HepG2 (cell line): ENCODE results near the gene OR8G5. TPM values are rescaled to one million over a fixed set of nuclear protein-coding genes. Genes with fewer than 3 reads are reported as not detected.

Source experiments
- ATAC-seq: fragments of 200-7000 bp; cut with Tn5 transposase; 3 replicates; pipeline ENCODE4 v1.9.1; 2020; ENCODE audit warnings: mild to moderate bottlenecking, moderate library complexity
- BruUV-seq: library from RNA; stranded (reverse); fragments of 400-500 nt; replicated peaks from 2 replicates; lab custom pipeline; 2021; lab: Mats Ljungman, UMichigan
- CTCF ChIA-PET: fragments of 300-600 bp; formaldehyde crosslinking; extraction: SDS; loops from one replicate; lab custom pipeline; 2021; ENCODE audit warnings: low total read pairs, inconsistent platforms, low intra/inter-chr PET ratio; lab: Yijun Ruan, JAX
- POLR2A ChIA-PET: fragments of 350-600 bp; sonication (Branson Sonifier 250); formaldehyde crosslinking; loops from one replicate; lab custom pipeline; 2020; ENCODE audit warnings: antibody characterized with exemption, inconsistent platforms; lab: Yijun Ruan, JAX
- DNase-seq: peaks from one replicate; pipeline ENCODE4 v3.0.0-alpha.2; 2015; ENCODE audit warnings: low spot score
- FAIRE-seq: peaks from 3 replicates; lab custom pipeline; 2011; peaks lifted over from hg19 to GRCh38; lab: Jason Lieb, UNC
- H2AFZ ChIP-seq: one replicate; pipeline ENCODE4 v1.6.1; 2011; ENCODE audit warnings: low read length, inconsistent platforms
- H3K27ac ChIP-seq: fragments of 300-600 bp; 3 replicates; pipeline ENCODE4 v1.8.0; 2011; ENCODE audit warnings: mixed run types, mild to moderate bottlenecking, mixed read lengths, low read length, inconsistent platforms; ENCODE audit not compliant: insufficient read depth; ENCODE audit errors: extremely low read length
- H3K27me3 ChIP-seq, 2 experiments: fragments of 200-600 bp in 1 of 2; 2 replicates in 1 of 2; 3 replicates in 1 of 2; pipeline versions ENCODE4 v1.6.0 to v1.8.0; 2011; ENCODE audit warnings: low read length in 2 of 2, mild to moderate bottlenecking in 2 of 2, moderate library complexity in 2 of 2, inconsistent platforms in 1 of 2; ENCODE audit not compliant: insufficient read depth in 2 of 2, control insufficient read depth in 1 of 2
- H3K36me3 ChIP-seq, 2 experiments: fragments of 200-600 bp in 1 of 2; replicated peaks in 1 of 2; 2 replicates in 1 of 2; 3 replicates in 1 of 2; pipeline versions ENCODE4 v1.5.1 to v1.8.0; 2011; ENCODE audit warnings: low read length in 2 of 2, inconsistent platforms in 1 of 2; ENCODE audit not compliant: insufficient read depth in 2 of 2, control insufficient read depth in 1 of 2
- H3K4me1 ChIP-seq: 2 replicates; pipeline ENCODE4 v1.5.1; 2012; ENCODE audit warnings: low read length, inconsistent platforms; ENCODE audit not compliant: insufficient read depth
- H3K4me2 ChIP-seq: 2 replicates; pipeline ENCODE4 v1.6.0; 2011; ENCODE audit warnings: low read depth, low read length, inconsistent platforms
- H3K4me3 ChIP-seq, 3 experiments: fragments of 200-600 bp in 1 of 3; sonication (generic), shearing (Covaris generic) in 1 of 3; replicated peaks in 1 of 3; 2 replicates each; pipeline ENCODE4 v1.5.1; 2011 to 2016; ENCODE audit warnings: low read length in 3 of 3, inconsistent platforms in 2 of 3, low read depth in 2 of 3, mild to moderate bottlenecking in 2 of 3, control low read depth in 1 of 3, mixed read lengths in 1 of 3; ENCODE audit not compliant: insufficient read depth in 1 of 3
- H3K79me2 ChIP-seq: one replicate; pipeline ENCODE4 v1.6.1; 2011; ENCODE audit warnings: low read length, inconsistent platforms; ENCODE audit not compliant: insufficient read depth
- H3K9ac ChIP-seq: 2 replicates; pipeline ENCODE4 v1.6.0; 2011; ENCODE audit warnings: mild to moderate bottlenecking, low read depth, low read length, inconsistent platforms; ENCODE audit not compliant: insufficient read depth
- H3K9me3 ChIP-seq: 2 replicates; pipeline ENCODE4 v1.5.1; 2012; ENCODE audit warnings: mild to moderate bottlenecking, low read length
- H4K20me1 ChIP-seq: 2 replicates; pipeline ENCODE4 v1.6.0; 2011; ENCODE audit warnings: inconsistent platforms, mild to moderate bottlenecking, low read length, moderate library complexity; ENCODE audit not compliant: insufficient read depth
- CEBPG ChIP-seq: IDR thresholded peaks from 2 replicates; pipeline ENCODE4 v1.6.1; 2016
- GZF1 ChIP-seq: sonication (generic); formaldehyde crosslinking; IDR thresholded peaks from 2 replicates; pipeline ENCODE4 v1.5.1; 2020; ENCODE audit warnings: mild to moderate bottlenecking, missing genetic modification reagents
- KDM5A ChIP-seq: fragments of 200-600 bp; sonication (generic); IDR thresholded peaks from 2 replicates; pipeline ENCODE4 v1.7.0; 2018; ENCODE audit warnings: antibody characterized with exemption, mild to moderate bottlenecking, low read length, borderline replicate concordance
- MAFG ChIP-seq: sonication (generic); formaldehyde crosslinking; IDR thresholded peaks from 2 replicates; pipeline ENCODE4 v1.5.1; 2020; ENCODE audit warnings: mild to moderate bottlenecking, missing genetic modification reagents
- MIER2 ChIP-seq: IDR thresholded peaks from 2 replicates; pipeline ENCODE4 v1.6.1; 2016; ENCODE audit warnings: missing biosample characterization, missing genetic modification reagents
- MLLT10 ChIP-seq: sonication (generic); formaldehyde crosslinking; IDR thresholded peaks from 2 replicates; pipeline ENCODE4 v1.4.0; 2020; ENCODE audit warnings: missing genetic modification reagents
- MXD4 ChIP-seq: IDR thresholded peaks from 2 replicates; pipeline ENCODE4 v1.6.1; 2016; ENCODE audit warnings: mild to moderate bottlenecking, missing biosample characterization, missing genetic modification reagents
- PLRG1 ChIP-seq: fragments of 450-650 bp; conservative IDR thresholded peaks from 2 replicates; pipeline ENCODE4 v1.6.1; 2016
- RFX1 ChIP-seq: fragments of 450-650 bp; IDR thresholded peaks from 2 replicates; pipeline ENCODE4 v1.6.1; 2017
- SMAD9 ChIP-seq: sonication (generic); formaldehyde crosslinking; IDR thresholded peaks from 2 replicates; pipeline ENCODE4 v1.5.1; 2020; ENCODE audit warnings: mild to moderate bottlenecking, missing genetic modification reagents
- TCF7 ChIP-seq: sonication (generic); IDR thresholded peaks from 2 replicates; pipeline ENCODE4 v1.6.1; 2016; ENCODE audit warnings: antibody characterized with exemption, low read depth
- TEAD3 ChIP-seq: optimal IDR thresholded peaks from 2 replicates; pipeline ENCODE3; 2016; ENCODE audit warnings: borderline replicate concordance
- U2AF2 ChIP-seq: fragments of 200-400 bp; formaldehyde crosslinking; IDR thresholded peaks from 2 replicates; pipeline ENCODE4 v1.6.1; 2017; ENCODE audit warnings: low read depth, mild to moderate bottlenecking, low read length
- XBP1 ChIP-seq: sonication (generic); formaldehyde crosslinking; IDR thresholded peaks from 2 replicates; pipeline ENCODE4 v1.5.0; 2020; ENCODE audit warnings: missing genetic modification reagents
- ZNF20 ChIP-seq: sonication (generic); formaldehyde crosslinking; IDR thresholded peaks from 2 replicates; pipeline ENCODE4 v1.4.0; 2020; ENCODE audit warnings: mild to moderate bottlenecking, moderate library complexity, missing genetic modification reagents
- ZNF282 ChIP-seq: fragments of 450-650 bp; IDR thresholded peaks from 2 replicates; pipeline ENCODE4 v1.6.1; 2018; ENCODE audit not compliant: partially characterized antibody
- ZNF3 ChIP-seq: IDR thresholded peaks from 2 replicates; pipeline ENCODE4 v1.7.0; 2017; ENCODE audit warnings: inconsistent platforms
- ZNF510 ChIP-seq: sonication (generic); formaldehyde crosslinking; IDR thresholded peaks from 2 replicates; pipeline ENCODE4 v1.4.0; 2020; ENCODE audit warnings: low read depth, mild to moderate bottlenecking, missing genetic modification reagents
- ZNF570 ChIP-seq: sonication (generic); formaldehyde crosslinking; IDR thresholded peaks from 2 replicates; pipeline ENCODE4 v1.4.0; 2020; ENCODE audit warnings: mild to moderate bottlenecking, missing genetic modification reagents, borderline replicate concordance
- ZNF772 ChIP-seq: sonication (generic); formaldehyde crosslinking; IDR thresholded peaks from 2 replicates; pipeline ENCODE4 v1.5.0; 2020; ENCODE audit warnings: mild to moderate bottlenecking, missing genetic modification reagents
- in situ Hi-C: cut with HindIII; loops from 2 replicates; pipeline ENCODE4 v1.10.0; 2017; ENCODE audit warnings: low pct_unique_long_range_greater_than_20kb; ENCODE audit not compliant: extremely low pct_ligation_motif_present
- intact Hi-C: fragments of 100-400 bp; cut with micrococcal nuclease; formaldehyde crosslinking; loops from one replicate; pipeline ENCODE4 v1.10.0; 2022; ENCODE audit not compliant: unreplicated experiment
- polyA plus RNA-seq, 8 experiments: library from polyadenylated mRNA; depleted of rRNA in 3 of 8; stranded (reverse) in 7 of 8; unstranded in 1 of 8; fragments of >200 nt; fragmentation: Illumina TruSeq in 4 of 8; extraction: Trizol in 4 of 8; gene quantifications; 2 replicates each; pipeline versions ENCODE4 v1.2.1 to v1.2.3, GENCODE V29; 2011 to 2016; ENCODE audit warnings: low read depth in 4 of 8, missing spikeins in 1 of 8, mixed read lengths in 1 of 8; ENCODE audit not compliant: insufficient read depth in 1 of 8
- total RNA-seq, 5 experiments: library from RNA; depleted of rRNA; stranded (reverse); fragments of >200 nt; fragmentation: Illumina TruSeq; extraction: Trizol; gene quantifications; 2 replicates each; pipeline ENCODE4 v1.2.3, GENCODE V29; 2016; ENCODE audit warnings: low read depth in 1 of 5
- TF ChIP-seq, protein P1 (sequence below): sonication (generic); formaldehyde crosslinking; IDR thresholded peaks from 2 replicates; pipeline ENCODE4 v1.8.1; 2023; ENCODE audit warnings: mild to moderate bottlenecking, missing genetic modification reagents, borderline replicate concordance
- TF ChIP-seq, protein P2 (sequence below): fragments of 450-650 bp; IDR thresholded peaks from 2 replicates; pipeline ENCODE4 v1.6.1; 2016
- TF ChIP-seq, protein P3 (sequence below): sonication (generic); formaldehyde crosslinking; IDR thresholded peaks from 2 replicates; pipeline ENCODE4 v1.4.0; 2020; ENCODE audit warnings: low read depth, missing genetic modification reagents

OR8G5 gene
- total and polyA plus RNA-seq, 2 of the 13 experiments (the other 11 are each of a cell fraction or from before 2014, with no cell fraction given) = not detected

DNA sequence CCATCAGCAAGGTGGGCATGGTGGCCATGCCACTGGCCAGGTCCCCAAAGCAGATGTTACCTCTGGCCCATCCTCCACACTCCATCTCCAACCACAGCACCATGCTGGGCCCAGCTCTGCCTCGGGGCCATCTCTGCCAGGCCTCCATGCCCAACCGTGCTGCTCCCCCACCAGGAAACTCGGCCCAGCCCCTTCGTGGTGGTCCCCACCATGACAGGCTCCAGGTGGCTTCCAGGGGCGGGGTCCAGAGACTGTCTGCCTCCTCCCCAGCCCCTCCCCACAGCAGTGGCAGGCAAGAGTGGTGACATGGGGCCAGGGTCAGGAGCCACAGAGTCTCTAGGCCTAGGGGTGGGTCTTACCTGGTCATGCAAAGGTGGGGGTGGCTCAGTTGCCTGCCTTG, 45.8 kb upstream of the OR8G5 start (continued):
- no peak for TF ChIP-seq ZNF3 (CRISPR knock-in tag)
- TF ChIP-seq MLLT10 (CRISPR knock-in tag) = no peak
- TF ChIP-seq, protein P1, sequence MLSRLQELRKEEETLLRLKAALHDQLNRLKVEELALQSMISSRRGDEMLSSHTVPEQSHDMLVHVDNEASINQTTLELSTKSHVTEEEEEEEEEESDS (CRISPR knock-in tag) = no peak
- no peak for TF ChIP-seq PLRG1
- no peak for TF ChIP-seq MIER2 (CRISPR knock-in tag)
- no peak for TF ChIP-seq TEAD3 (CRISPR knock-in tag)
- TF ChIP-seq SMAD9 (CRISPR knock-in tag) = no peak
- TF ChIP-seq ZNF570 (CRISPR knock-in tag) = no peak
- TF ChIP-seq MAFG (CRISPR knock-in tag) = no peak
- TF ChIP-seq TCF7 = no peak

DNA sequence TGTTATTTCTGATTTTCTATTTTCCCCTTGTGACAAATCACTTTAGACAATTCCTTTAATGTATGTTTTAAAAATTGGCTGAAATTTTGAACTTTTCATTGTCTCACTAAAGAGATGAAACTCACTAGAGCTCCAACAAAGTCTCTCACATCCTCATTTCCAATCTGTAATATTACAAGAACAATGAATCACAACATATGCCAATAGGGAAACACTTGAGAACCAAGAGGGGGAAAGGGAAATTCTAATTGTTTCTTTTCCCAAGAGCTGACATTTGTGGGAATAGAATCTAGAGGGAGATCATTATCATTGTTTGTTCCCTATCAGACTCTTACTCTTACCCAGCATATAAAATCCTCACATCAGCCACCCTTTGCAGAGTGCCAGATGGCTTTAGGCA, 44.9 kb upstream of the OR8G5 start:
- intact Hi-C loops = no loop called here
- ChIA-PET CTCF (no interaction called here), POLR2A (no interaction called here)
- Histone ChIP-seq H3K79me2 (no peaks in the 10 kb centered on the region), H3K9ac (no peak overlapping the region), H3K27ac (no peak overlapping the region), H3K9me3 (no peaks in the 10 kb centered on the region), H3K27me3 (no peaks in the 10 kb centered on the region; a peak in 1 of 5 replicates), H3K4me2 (no peak overlapping the region), H3K4me3 (no peak overlapping the region), H3K36me3 (no peaks in the 10 kb centered on the region), H3K4me1 (no peaks in the 10 kb centered on the region), H2AFZ (no peak overlapping the region), H4K20me1 (no peaks in the 10 kb centered on the region)
- FAIRE-seq (no peak), ATAC-seq (no peak), DNase-seq (no peak)
- in situ Hi-C loops = no loop called here
- no TSS peak for BruUV-seq
- TF ChIP-seq RFX1 (no peak), XBP1 (CRISPR knock-in tag) (no peak), ZNF510 (no peak), U2AF2 (no peak), ZNF772 (CRISPR knock-in tag) (no peak), MXD4 (CRISPR knock-in tag) (no peak), ZNF282 (no peak), ZNF20 (no peak), KDM5A (no peak), GZF1 (CRISPR knock-in tag) (no peak), CEBPG (CRISPR knock-in tag) (no peak)
- TF ChIP-seq, protein P2, sequence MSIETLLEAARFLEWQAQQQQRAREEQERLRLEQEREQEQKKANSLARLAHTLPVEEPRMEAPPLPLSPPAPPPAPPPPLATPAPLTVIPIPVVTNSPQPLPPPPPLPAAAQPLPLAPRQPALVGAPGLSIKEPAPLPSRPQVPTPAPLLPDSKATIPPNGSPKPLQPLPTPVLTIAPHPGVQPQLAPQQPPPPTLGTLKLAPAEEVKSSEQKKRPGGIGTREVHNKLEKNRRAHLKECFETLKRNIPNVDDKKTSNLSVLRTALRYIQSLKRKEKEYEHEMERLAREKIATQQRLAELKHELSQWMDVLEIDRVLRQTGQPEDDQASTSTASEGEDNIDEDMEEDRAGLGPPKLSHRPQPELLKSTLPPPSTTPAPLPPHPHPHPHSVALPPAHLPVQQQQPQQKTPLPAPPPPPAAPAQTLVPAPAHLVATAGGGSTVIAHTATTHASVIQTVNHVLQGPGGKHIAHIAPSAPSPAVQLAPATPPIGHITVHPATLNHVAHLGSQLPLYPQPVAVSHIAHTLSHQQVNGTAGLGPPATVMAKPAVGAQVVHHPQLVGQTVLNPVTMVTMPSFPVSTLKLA = no peak
- TF ChIP-seq, protein P3, sequence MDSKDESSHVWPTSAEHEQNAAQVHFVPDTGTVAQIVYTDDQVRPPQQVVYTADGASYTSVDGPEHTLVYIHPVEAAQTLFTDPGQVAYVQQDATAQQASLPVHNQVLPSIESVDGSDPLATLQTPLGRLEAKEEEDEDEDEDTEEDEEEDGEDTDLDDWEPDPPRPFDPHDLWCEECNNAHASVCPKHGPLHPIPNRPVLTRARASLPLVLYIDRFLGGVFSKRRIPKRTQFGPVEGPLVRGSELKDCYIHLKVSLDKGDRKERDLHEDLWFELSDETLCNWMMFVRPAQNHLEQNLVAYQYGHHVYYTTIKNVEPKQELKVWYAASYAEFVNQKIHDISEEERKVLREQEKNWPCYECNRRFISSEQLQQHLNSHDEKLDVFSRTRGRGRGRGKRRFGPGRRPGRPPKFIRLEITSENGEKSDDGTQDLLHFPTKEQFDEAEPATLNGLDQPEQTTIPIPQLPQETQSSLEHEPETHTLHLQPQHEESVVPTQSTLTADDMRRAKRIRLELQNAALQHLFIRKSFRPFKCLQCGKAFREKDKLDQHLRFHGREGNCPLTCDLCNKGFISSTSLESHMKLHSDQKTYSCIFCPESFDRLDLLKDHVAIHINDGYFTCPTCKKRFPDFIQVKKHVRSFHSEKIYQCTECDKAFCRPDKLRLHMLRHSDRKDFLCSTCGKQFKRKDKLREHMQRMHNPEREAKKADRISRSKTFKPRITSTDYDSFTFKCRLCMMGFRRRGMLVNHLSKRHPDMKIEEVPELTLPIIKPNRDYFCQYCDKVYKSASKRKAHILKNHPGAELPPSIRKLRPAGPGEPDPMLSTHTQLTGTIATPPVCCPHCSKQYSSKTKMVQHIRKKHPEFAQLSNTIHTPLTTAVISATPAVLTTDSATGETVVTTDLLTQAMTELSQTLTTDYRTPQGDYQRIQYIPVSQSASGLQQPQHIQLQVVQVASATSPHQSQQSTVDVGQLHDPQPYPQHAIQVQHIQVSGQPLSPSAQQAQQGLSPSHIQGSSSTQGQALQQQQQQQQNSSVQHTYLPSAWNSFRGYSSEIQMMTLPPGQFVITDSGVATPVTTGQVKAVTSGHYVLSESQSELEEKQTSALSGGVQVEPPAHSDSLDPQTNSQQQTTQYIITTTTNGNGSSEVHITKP (CRISPR knock-in tag) = no peak
